SH-SY5Y (cell line): ENCODE results near the gene NOC4L.

ENCODE experiments used
- GATA2 ChIP-seq: IDR thresholded peaks from 2 replicates; pipeline ENCODE4 v1.6.1; 2011; ENCODE audit warnings: mild to moderate bottlenecking, low read depth, low read length
- GATA3 ChIP-seq: IDR thresholded peaks from 2 replicates; pipeline ENCODE4 v1.6.1; 2011; ENCODE audit warnings: low read depth, mild to moderate bottlenecking, low read length, moderate library complexity

DNA sequence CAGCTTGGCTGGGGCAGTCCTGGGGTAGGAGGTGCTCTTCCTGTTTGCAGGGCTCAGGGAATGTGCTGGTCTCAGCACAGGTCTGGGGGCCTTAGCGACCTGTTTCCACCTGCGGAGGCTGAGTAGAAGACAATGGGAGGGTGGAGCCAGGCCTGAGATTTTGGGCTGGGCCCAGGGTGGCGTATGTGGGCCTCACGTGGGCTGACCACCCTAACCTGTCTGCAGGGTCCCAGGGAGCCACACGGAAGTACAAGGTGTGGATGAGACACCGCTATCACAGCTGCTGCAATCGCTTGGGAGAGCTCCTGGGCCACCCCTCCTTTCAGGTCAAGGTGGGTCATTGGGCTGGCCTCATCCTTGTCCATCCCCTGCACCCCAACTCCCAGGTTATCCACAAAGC is 1.1 kb downstream of the NOC4L start:
- no peak for TF ChIP-seq GATA2
- TF ChIP-seq GATA3: no peak
